ENCODE measurements around the gene ARHGEF37.

The ARHGEF37 gene

DNA sequence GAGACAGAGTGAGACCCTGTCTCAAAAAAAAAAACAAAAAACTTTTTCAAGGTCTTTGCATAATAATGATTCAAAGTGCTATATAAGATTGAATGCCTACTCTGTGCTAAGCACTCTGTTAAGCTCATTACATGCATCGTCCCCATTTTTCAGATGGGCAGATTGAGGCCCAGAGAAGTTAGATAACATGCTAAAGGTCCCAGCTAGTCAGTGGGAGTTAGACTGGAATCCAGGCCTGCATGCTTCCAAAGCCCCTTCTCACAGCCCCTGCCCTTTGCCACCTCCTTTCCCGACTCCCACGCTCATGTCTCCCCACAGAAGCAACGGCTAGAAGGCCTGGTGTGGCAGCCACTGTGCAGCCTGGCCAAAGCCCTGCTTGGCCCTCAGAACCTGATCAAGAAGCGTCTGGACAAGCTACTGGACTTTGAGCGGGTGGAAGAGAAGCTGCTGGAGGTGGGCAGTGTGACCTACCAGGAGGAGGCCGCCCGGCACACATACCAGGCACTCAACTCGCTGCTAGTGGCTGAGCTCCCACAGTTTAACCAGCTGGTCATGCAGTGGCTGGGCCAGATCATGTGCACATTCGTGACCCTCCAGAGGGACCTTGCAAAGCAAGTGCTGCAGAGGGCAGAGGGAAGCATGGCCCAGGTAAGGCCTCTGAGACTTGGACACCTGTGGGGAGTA is 40.3 kb downstream of the ARHGEF37 start:
- TF ChIP-seq EZH2phosphoT487 (IDR thresholded peaks at IDR 0.05; ENCODE audit: borderline replicate concordance, low read length), result no peak
- H3K27me3 ChIP-seq (ENCODE audit: control insufficient read depth, low read length), result no peaks in the 10 kb centered on the region
- H4K20me1 ChIP-seq (ENCODE audit: control insufficient read depth, insufficient read depth, low read depth, low read length), result no peaks in the 10 kb centered on the region
- H3F3A ChIP-seq (ENCODE audit: control insufficient read depth, insufficient read depth), result peaks cover 17% of the 10 kb centered on the region
- peaks cover 87% of the 10 kb centered on the region for H3K36me3 ChIP-seq (ENCODE audit: control insufficient read depth, low read length)
- H3K9me3 ChIP-seq (ENCODE audit: control insufficient read depth, insufficient read depth, low read length), result no peaks in the 10 kb centered on the region
- H3K4me2 ChIP-seq (ENCODE audit: low read length), result no peak overlapping the region
- H3K27ac ChIP-seq (ENCODE audit: low read depth, low read length), result no peak overlapping the region
- H3K9me2 ChIP-seq (replicated peaks; ENCODE audit: control insufficient read depth, low read length), result no peaks in the 10 kb centered on the region
- H3K4me3 ChIP-seq (ENCODE audit: low read length), result no peak overlapping the region
- H3K79me2 ChIP-seq (ENCODE audit: control insufficient read depth, low read length), result peaks cover 3% of the 10 kb centered on the region
- peaks cover 43% of the 10 kb centered on the region for H3K4me1 ChIP-seq (ENCODE audit: control insufficient read depth, low read length)

DNA sequence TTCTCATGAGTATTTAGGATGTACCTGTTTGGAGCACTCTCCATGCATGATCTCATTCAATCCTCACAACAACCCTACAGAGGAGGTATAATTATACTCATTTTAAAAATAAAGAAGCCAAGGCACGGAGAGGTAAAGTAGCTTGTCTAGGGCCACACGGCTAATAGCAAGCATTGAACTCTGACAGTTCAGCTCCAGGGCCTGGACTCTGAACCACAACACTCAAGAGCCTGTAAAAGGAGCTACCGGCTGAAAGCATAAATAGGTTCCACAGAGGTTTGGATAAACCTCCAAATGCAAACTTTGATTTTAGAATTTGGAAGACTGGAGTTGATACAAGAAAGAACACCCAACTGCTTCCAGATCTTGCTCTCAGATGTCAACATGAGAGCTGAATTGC is 41.2 kb downstream of the ARHGEF37 start:
- no peak overlapping the region for H3K4me2 ChIP-seq (ENCODE audit: low read length)
- H3K4me3 ChIP-seq (ENCODE audit: low read length), result no peak overlapping the region
- no peaks in the 10 kb centered on the region for H3K27me3 ChIP-seq (ENCODE audit: control insufficient read depth, low read length)
- TF ChIP-seq, protein P1, sequence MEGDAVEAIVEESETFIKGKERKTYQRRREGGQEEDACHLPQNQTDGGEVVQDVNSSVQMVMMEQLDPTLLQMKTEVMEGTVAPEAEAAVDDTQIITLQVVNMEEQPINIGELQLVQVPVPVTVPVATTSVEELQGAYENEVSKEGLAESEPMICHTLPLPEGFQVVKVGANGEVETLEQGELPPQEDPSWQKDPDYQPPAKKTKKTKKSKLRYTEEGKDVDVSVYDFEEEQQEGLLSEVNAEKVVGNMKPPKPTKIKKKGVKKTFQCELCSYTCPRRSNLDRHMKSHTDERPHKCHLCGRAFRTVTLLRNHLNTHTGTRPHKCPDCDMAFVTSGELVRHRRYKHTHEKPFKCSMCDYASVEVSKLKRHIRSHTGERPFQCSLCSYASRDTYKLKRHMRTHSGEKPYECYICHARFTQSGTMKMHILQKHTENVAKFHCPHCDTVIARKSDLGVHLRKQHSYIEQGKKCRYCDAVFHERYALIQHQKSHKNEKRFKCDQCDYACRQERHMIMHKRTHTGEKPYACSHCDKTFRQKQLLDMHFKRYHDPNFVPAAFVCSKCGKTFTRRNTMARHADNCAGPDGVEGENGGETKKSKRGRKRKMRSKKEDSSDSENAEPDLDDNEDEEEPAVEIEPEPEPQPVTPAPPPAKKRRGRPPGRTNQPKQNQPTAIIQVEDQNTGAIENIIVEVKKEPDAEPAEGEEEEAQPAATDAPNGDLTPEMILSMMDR (IDR thresholded peaks at IDR 0.05; ENCODE audit: low read depth, low read length, poor library complexity, severe bottlenecking), result no peak
- no peak for TF ChIP-seq EZH2phosphoT487 (IDR thresholded peaks at IDR 0.05; ENCODE audit: borderline replicate concordance, low read length)
- H3K79me2 ChIP-seq (ENCODE audit: control insufficient read depth, low read length), result no peaks in the 10 kb centered on the region
- H3K9me3 ChIP-seq (ENCODE audit: control insufficient read depth, insufficient read depth, low read length), result no peaks in the 10 kb centered on the region
- H3K27ac ChIP-seq (ENCODE audit: low read depth, low read length), result no peak overlapping the region
- no peaks in the 10 kb centered on the region for H3K9me2 ChIP-seq (replicated peaks; ENCODE audit: control insufficient read depth, low read length)
- no peaks in the 10 kb centered on the region for H4K20me1 ChIP-seq (ENCODE audit: control insufficient read depth, insufficient read depth, low read depth, low read length)
- peaks cover 85% of the 10 kb centered on the region for H3K36me3 ChIP-seq (ENCODE audit: control insufficient read depth, low read length)
- peaks cover 10% of the 10 kb centered on the region for H3F3A ChIP-seq (ENCODE audit: control insufficient read depth, insufficient read depth)
- H3K4me1 ChIP-seq (ENCODE audit: control insufficient read depth, low read length), result peaks cover 34% of the 10 kb centered on the region

DNA sequence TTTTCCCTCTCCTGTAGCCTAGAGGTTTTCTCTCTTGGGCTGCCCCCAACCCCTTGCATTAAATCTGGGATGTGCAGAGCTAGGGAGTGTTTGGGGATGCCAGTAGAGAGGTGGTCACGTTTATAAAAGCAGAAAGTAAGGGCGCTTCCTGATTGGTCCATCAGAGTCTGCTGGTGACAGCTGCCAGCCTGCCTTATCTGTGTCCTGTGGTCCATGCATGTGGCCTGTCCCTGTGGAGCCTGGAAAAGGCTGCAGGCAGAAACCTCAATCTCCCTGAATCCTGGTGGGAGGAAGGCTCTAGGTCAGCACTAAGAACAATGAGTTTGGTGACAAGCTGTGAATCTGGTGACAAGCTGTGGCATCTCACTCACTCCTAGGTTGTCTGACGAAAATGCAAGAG is 42.2 kb downstream of the ARHGEF37 start:
- Histone ChIP-seq H3K27ac (ENCODE audit: low read depth, low read length) (no peak overlapping the region), H3K9me2 (replicated peaks; ENCODE audit: control insufficient read depth, low read length) (no peaks in the 10 kb centered on the region), H3K27me3 (ENCODE audit: control insufficient read depth, low read length) (no peaks in the 10 kb centered on the region), H4K20me1 (ENCODE audit: control insufficient read depth, insufficient read depth, low read depth, low read length) (no peaks in the 10 kb centered on the region), H3K36me3 (ENCODE audit: control insufficient read depth, low read length) (peaks cover 81% of the 10 kb centered on the region), H3K4me2 (ENCODE audit: low read length) (no peak overlapping the region), H3K9me3 (ENCODE audit: control insufficient read depth, insufficient read depth, low read length) (no peaks in the 10 kb centered on the region), H3F3A (ENCODE audit: control insufficient read depth, insufficient read depth) (peaks cover under 1% of the 10 kb centered on the region), H3K79me2 (ENCODE audit: control insufficient read depth, low read length) (no peaks in the 10 kb centered on the region), H3K4me1 (ENCODE audit: control insufficient read depth, low read length) (peaks cover 24% of the 10 kb centered on the region), H3K4me3 (ENCODE audit: low read length) (no peak overlapping the region)
- TF ChIP-seq, protein P1 (IDR thresholded peaks at IDR 0.05; ENCODE audit: low read depth, low read length, poor library complexity, severe bottlenecking), result no peak
- no peak for TF ChIP-seq EZH2phosphoT487 (IDR thresholded peaks at IDR 0.05; ENCODE audit: borderline replicate concordance, low read length)

DNA sequence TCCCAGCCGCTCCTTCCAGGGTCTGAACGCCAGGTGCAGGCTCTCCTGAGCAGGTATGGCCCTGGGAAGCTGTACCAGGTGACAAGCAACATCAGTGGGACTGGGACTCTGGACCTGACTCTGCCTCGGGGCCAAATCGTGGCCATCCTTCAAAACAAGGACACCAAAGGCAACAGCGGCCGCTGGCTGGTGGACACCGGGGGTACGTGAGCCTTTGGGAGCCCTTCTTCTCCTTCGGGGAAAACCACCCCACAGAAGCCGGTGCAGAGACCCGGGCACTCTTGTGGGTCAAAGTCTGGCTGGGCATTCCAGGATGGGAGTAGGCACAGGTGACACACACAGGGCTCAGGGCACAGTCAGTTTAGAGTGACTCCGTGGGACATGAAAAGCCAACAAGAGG is 45.8 kb downstream of the ARHGEF37 start:
- no peaks in the 10 kb centered on the region for H3K9me3 ChIP-seq (ENCODE audit: control insufficient read depth, insufficient read depth, low read length)
- H3K27ac ChIP-seq (ENCODE audit: low read depth, low read length), result no peak overlapping the region
- no peaks in the 10 kb centered on the region for H3K27me3 ChIP-seq (ENCODE audit: control insufficient read depth, low read length)
- H3K4me1 ChIP-seq (ENCODE audit: control insufficient read depth, low read length), result no peaks in the 10 kb centered on the region
- no peaks in the 10 kb centered on the region for H3F3A ChIP-seq (ENCODE audit: control insufficient read depth, insufficient read depth)
- TF ChIP-seq EZH2phosphoT487 (IDR thresholded peaks at IDR 0.05; ENCODE audit: borderline replicate concordance, low read length), result no peak
- TF ChIP-seq, protein P1 (IDR thresholded peaks at IDR 0.05; ENCODE audit: low read depth, low read length, poor library complexity, severe bottlenecking), result no peak
- H3K36me3 ChIP-seq (ENCODE audit: control insufficient read depth, low read length), result peaks cover 66% of the 10 kb centered on the region
- no peaks in the 10 kb centered on the region for H3K9me2 ChIP-seq (replicated peaks; ENCODE audit: control insufficient read depth, low read length)
- H3K79me2 ChIP-seq (ENCODE audit: control insufficient read depth, low read length), result no peaks in the 10 kb centered on the region
- no peak overlapping the region for H3K4me3 ChIP-seq (ENCODE audit: low read length)
- H3K4me2 ChIP-seq (ENCODE audit: low read length), result no peak overlapping the region
- H4K20me1 ChIP-seq (ENCODE audit: control insufficient read depth, insufficient read depth, low read depth, low read length), result no peaks in the 10 kb centered on the region
